Tibial nerve (tissue), 3 donors: ENCODE results near the gene GPR33.

Source experiments
- CTCF ChIP-seq, 5 experiments: fragments of 200-600 bp in 3 of 5; fragments of 450-650 bp in 2 of 5; sonication (generic) in 3 of 5; IDR thresholded peaks; one replicate each; pipeline ENCODE4 v1.5.1; 2016 to 2019; ENCODE audit warnings: antibody characterized with exemption in 5 of 5, mild to moderate bottlenecking in 3 of 5, moderate library complexity in 2 of 5
- POLR2A ChIP-seq, 2 donors: fragments of 450-650 bp; IDR thresholded peaks; one replicate each; pipeline ENCODE4 v1.6.1; 2017; ENCODE audit warnings: antibody characterized with exemption in 2 of 2, mild to moderate bottlenecking in 2 of 2, moderate library complexity in 2 of 2

DNA sequence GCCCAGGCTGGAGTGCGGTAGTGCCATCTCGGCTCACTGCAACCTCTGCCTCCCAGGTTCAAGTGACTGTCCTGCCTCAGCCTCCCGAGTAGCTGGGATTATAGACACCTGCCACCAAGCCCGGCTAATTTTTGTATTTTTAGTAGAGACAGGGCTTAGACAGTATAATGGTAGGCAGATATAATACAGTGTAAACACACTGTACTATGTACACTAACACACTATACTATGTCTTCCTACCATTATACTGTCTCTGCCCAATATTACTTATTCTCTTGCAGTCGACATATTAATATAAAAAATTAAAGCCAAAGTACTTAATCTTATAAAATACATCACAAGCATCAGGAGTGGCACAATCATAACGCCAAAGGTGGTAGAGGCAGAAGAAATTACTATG, 45.6 kb downstream of the GPR33 start:
- TF ChIP-seq CTCF (IDR thresholded peaks at IDR 0.05) = no peak
- TF ChIP-seq POLR2A (IDR thresholded peaks at IDR 0.05) = no peak
